22Rv1 (cell line): ENCODE data around the gene ZCWPW1.

ENCODE experiments used
- H3K27ac ChIP-seq: fragments of 450-650 bp; 2 replicates; pipeline ENCODE4 v1.5.1; 2017
- ZFX ChIP-seq: fragments of 450-650 bp; IDR thresholded peaks from 2 replicates; pipeline ENCODE4 v1.6.1; 2017; ENCODE audit warnings: antibody characterized with exemption, borderline replicate concordance
- TF ChIP-seq, protein P1 (sequence below): fragments of 450-650 bp; IDR thresholded peaks from 2 replicates; pipeline ENCODE4 v1.5.1; 2017; ENCODE audit warnings: mild to moderate bottlenecking

The ZCWPW1 gene

DNA sequence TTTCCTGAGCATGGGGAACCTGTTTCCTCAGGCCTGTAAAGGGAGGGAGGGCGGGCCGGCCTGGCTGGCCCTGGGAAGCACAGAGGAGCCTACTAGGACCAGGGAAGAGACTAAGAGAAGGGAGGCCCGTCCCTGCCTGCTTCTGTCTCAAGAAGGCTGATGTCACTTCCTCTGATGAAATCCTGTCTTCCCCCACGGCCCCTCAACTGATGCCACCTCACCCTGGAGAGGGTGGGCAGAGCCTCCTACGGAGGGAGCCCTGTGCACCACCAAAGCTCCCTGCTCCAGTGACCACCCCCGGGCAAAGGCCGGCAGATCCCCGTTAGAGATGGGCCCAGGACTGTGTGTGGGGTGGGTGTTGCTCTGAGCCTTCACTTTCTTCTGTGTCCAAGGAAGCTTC is 56.2 kb downstream of the ZCWPW1 start:
- H3K27ac ChIP-seq: no peak overlapping the region
- no peak for TF ChIP-seq ZFX
- TF ChIP-seq, protein P1, sequence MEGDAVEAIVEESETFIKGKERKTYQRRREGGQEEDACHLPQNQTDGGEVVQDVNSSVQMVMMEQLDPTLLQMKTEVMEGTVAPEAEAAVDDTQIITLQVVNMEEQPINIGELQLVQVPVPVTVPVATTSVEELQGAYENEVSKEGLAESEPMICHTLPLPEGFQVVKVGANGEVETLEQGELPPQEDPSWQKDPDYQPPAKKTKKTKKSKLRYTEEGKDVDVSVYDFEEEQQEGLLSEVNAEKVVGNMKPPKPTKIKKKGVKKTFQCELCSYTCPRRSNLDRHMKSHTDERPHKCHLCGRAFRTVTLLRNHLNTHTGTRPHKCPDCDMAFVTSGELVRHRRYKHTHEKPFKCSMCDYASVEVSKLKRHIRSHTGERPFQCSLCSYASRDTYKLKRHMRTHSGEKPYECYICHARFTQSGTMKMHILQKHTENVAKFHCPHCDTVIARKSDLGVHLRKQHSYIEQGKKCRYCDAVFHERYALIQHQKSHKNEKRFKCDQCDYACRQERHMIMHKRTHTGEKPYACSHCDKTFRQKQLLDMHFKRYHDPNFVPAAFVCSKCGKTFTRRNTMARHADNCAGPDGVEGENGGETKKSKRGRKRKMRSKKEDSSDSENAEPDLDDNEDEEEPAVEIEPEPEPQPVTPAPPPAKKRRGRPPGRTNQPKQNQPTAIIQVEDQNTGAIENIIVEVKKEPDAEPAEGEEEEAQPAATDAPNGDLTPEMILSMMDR: no peak

DNA sequence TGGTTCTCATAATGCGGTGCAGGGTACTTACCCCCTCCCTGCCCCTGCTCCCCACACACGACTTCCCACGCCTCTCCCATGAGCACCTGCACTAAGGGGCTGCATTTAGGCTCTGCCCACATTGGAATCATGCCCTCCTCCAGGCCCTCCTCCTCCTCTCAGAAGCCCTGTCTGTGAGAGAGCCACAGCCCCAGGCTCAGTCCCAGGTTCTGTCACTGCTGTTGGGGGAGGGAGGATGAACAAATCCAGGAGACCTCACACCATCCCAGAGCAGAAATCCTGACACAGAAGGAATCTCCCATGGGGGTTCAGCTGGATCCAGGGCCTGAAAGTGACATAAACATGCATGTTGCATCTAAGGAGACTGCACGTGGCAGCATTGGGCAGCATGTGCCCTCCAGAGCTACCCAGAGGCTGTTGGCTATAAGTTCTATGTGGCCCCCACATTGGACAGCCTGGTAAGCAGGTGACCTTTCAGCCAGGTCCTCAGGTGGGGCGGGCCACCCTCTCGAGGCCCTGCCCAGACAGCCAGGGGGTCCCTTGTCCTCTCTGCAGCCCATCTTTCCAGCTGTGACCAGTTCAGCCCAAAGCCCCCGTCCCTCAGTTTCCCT is 56.8 kb downstream of the ZCWPW1 start:
- no peak for TF ChIP-seq ZFX
- TF ChIP-seq, protein P1: no peak
- 0 out of 2 replicates have a peak overlapping the region, but pooled peaks have one; percentile 3 for H3K27ac ChIP-seq

DNA sequence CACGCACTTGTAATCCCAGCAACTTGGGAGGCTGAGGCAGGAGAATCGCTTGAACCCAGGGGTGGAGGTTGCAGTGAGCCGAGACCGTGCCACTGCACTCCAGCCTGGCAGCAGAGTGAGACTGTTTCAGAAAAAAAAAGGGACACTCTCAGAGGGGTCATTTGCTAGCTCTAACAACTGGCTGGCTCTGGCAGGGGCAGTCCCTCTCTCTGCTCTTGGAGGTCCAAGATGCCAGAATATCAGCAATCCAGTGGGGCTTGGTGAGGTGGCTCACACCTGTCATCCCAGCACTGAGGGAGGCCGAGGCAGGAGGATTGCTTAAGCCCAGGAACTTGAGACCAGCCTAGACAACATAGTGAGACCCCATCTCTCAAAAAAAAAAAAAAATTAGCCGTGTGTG is 57.8 kb downstream of the ZCWPW1 start:
- H3K27ac ChIP-seq: 0 out of 2 replicates have a peak overlapping the region, but pooled peaks have one; percentile 3
- TF ChIP-seq, protein P1: no peak
- TF ChIP-seq ZFX: no peak

DNA sequence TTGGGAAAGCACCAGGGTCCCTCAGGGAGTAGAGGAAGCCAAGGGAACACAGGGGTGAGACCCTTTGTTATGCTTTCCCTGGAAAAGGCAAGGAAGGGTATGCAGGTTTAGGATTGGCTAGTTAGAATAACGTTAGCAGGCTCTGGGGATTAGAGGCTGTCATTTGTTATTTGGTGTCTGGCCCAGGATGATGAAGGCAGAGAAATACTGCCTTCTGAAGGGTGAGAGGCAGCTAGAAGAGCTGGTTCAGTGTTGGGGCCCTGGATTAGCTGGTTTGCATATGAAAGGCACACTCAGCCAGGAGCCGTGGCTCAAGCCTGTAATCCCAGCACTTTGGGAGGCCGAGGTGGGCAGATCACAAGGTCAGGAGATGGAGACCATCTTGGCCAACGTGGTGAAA is 58.2 kb downstream of the ZCWPW1 start:
- no peak overlapping the region for H3K27ac ChIP-seq
- TF ChIP-seq, protein P1: no peak
- no peak for TF ChIP-seq ZFX

DNA sequence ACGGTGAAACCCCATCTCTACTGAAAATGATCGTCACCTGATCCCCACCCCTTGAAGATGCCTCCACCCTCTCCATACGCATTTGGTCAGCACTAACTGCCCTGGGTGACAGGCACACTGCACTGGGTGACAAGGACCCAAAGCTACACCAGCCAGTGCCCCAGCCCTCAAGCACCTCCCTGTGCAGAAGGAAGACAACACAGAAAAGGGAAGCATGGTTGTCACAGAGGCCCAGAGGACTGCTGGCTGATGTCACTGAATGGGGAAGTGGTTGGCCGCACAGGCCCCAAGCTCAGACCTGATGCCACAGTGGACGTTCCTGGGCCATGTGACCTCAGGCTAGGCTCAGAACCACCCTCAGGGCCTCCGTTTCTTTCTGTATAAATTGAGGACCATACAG is 59.4 kb downstream of the ZCWPW1 start:
- TF ChIP-seq, protein P1: no peak
- no peak for TF ChIP-seq ZFX
- peak overlapping the region; percentile 17; the same call in 1 of the 2 replicates for H3K27ac ChIP-seq

DNA sequence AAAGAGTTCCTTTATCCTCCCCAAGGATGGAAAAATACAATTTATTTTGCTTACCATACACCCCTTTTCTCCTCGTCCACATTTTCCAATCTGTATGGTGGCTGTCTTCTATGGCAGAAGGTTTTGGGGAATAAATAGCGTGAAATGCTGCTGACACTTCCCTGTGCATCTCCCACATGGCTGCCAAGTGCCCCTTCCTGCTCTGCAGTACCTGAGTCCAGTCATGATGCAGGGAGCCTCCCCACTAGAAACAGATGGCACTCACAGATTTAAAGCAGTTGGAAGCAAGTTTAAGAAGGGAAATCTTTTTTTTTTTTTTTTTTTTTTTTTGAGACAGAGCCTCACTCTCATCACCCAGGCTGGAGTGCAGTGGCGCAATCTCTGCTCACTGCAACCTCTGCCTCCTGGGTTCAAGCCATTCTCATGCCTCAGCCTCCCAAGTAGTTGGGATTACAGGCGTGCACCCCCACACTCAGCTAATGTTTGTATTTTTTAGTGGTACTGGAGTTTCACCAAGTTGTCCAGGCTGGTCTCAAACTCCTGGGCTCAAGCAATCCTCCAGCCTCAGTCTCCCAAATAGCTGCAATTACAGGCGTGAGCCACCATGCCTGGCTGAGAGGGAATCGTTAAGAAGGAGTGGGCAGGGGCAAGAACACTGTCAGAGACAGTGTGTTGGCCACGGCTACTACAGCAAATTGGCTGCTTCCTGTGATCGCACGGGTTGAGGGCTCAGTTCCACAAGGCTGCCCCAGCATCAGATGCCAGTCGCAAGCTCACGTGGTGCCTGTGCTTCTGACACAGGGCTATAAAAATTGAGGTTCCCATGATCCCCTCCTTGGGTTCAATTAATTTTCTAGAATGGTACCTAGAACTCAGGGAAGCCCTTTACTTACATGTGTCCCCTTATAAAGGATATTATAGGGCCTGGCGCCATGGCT is 60.6 kb downstream of the ZCWPW1 start:
- no peak overlapping the region for H3K27ac ChIP-seq

More for the DNA sequence above, 60.6 kb downstream of the ZCWPW1 start:
- TF ChIP-seq, protein P1: no peak
- no peak for TF ChIP-seq ZFX
